Fibroblast of peridontal ligament (primary cell): ENCODE data around the gene TMEM107.

Source experiments
- DNase-seq: peaks from one replicate; pipeline ENCODE4 v3.0.0-alpha.2; 2010; ENCODE audit errors: extremely low read depth

TMEM107 gene

DNA sequence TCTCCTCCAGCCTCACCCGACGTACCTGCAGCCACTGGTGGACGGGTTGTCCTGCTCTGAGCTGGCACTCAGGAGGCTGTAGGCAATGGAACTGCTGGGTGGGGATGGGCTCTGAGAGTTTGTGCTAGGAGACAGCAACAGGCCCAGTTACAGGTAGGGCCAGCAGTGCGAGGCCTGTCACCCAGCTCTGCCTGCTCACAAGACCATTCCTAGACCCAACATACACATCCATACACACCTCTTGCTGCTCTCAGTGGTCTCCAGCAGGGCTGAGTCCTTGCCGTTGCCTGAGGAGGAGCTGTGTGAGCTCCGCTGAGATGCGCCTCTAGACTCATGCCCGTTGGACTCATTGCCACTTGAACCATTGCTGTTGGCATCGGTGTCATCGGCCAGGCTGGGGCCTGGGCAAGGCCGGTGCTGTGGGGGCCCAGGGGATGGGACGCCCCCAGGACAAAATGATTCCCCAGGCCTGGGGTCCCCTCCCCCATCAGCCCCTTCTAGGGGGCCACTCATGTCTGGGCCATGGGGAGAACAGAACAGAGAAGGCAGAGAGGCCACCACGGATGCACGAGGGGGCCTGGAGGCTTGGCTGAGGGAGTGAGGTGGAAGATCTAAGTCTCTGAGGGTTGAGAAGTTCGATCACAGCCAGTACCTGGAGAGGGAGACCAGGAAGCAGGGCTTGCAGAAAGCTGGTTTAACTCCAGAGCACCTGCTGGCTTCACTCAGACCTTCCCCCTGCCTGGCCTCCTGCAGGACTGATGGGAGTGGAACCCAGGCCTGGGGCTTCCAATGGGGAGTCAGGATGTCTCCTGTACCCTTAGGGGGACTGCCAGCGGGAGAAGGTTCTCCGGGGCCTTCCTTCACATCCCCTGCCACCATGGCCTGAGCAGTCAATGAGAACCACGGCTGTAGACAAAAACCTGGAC lies 25.7 kb downstream of the TMEM107 start:
- no peak for DNase-seq

- no peak for DNase-seq
Measured at GRCh38 chr17:8149419-8150193, 26.6 kb downstream of the TMEM107 start.

- no peak for DNase-seq
Measured at GRCh38 chr17:8148560-8148959, 27.6 kb downstream of the TMEM107 start.

DNA sequence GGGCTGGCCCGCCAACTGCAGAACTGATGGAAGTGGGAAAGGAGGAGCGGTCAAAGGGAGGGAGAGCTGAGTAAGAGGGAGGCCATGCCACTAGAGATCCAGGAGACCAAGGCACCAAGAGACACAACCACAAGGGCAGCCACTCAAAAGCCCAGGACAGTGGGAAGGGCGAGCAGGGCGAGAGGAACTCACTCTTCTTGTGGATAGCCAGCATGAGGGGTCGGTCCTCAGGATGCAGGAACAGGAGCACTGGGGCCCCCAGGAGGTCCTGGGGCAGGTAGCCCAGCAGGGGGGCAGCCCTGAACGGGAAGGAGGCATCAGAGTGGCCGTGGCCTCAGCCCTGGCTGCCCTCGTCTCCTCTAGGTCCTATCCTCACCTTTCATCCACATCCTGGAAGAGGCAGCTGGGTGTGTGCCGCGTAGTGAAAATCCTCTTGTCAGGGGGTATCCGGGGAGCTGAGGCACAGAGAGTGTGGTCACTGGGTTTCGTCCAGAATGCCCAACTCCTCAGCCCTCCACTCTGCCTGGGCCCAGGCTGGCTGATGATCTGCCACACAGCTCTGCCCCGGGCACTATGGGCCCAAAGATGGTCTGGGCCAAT lies 28.3 kb downstream of the TMEM107 start:
- no peak for DNase-seq

DNA sequence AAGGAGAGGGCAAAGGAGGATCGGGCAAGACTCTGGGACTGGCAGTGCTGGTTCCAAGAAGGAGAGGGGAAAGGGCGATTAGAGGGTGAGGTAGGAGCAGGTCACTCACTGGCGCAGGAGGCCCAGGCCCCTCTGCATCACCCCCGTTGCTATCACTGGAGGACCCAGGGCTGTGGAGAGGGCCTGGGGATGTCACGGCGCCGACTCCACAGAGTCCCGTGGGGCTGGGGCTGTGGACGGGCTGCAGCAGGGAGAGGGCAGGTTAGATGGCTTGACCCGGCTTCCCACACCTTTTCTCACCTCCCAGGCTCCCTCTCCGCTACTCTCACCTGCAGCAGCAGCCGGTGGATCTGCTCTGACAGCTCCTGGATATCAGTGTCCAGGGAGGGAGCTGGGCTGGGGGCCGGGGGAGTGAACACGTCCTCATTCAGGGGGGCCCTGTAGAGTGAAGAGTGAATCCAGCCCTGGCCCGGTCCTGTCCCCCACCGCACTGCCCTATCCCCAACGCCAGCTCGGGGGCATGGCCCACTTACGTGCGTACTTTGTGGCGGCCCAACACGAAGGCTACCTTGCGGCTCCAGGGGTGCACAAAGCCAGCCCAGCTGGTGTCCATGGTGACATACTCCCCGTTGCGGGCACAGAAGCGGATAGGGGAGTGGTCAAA lies 28.9 kb downstream of the TMEM107 start:
- no peak for DNase-seq

DNA sequence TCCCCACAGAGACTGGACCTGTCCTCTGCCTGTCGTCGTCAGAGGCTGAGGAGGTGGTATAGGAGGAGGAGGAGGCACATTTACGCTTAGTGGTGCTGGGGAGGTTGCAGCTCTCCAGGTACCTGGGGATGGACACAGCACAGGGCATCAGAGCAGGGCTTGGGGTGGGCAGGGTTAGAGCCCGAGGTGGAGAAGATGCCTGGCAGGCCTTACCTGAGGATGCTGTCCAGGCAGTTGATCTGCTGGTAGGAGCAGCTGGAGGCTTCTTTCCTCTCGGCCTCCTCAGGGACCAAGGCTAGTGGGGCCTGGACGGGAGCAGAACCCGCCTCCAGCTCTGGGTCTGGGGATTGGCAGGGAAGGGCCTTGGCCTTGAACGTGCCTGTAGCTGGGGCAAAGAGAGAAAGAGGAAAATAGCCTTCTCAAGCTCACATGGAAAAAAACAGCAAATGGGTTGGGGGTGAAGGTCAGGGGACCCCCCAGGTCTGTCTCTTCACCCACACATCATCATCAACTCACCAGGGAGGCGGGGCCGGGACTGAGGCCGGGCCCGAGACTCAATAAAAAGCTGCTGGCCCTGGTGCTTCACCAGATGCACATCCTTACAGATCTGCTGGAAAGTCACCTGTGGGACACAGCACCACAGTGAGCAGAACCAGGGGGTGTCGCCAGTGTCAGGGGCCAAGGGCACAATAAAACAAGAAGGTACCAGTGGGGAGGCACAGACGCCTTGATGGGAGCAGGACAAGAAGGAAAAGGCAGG lies 29.6 kb downstream of the TMEM107 start:
- no peak for DNase-seq

- no peak for DNase-seq
Measured at GRCh38 chr17:8145811-8146210, 30.4 kb downstream of the TMEM107 start.

GRCh38 chr17:8144401-8145231 lies 31.6 kb downstream of the TMEM107 start:
- no peak for DNase-seq

GRCh38 chr17:8143581-8144400 lies 32.4 kb downstream of the TMEM107 start:
- DNase-seq = no peak

GRCh38 chr17:8142887-8143580 lies 33.1 kb downstream of the TMEM107 start:
- no peak for DNase-seq

- DNase-seq = no peak
Measured at GRCh38 chr17:8142158-8142886, 33.9 kb downstream of the TMEM107 start.

DNA sequence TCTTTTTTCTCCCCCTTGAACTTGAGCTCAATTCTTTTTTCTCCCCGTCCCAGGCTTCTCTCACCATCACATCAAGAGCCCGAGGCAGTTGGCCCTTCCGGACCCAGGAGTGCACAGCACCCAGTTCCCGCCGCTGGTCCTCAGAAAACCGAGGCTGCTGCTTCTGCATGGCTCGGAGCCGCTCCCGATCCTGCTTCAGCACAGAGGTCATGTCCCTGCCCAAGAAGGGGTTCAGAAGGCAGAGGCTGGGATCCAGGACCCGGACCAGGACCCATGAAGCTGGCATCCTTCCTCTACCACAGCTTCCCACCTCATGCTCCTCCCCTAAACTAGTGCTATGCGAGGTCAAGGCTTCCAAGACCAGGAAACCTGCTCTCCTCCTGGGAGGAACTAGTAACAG lies 34.4 kb downstream of the TMEM107 start:
- DNase-seq = no peak

DNA sequence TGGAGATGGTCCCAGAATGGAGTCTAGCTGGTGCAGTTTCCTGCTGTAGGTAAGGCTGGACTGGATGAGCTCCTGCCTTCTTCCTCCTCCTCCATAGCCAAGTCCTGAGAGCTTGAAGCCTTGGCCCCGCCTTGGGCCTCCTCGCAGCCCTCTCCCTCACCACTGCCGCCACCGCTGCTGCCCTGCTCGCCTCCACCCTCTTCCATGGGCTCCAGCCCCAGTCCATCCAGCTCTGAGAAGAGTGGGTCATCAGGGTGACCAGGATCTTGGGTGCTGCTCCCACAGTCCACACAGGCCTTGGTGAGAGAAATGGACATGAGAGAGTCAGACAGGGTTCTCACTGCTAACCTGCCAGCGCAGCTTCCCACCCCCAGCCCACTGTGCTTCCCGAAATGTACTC lies 35.1 kb downstream of the TMEM107 start:
- DNase-seq = no peak

- no peak for DNase-seq
Measured at GRCh38 chr17:8140065-8141029, 35.8 kb downstream of the TMEM107 start.

DNA sequence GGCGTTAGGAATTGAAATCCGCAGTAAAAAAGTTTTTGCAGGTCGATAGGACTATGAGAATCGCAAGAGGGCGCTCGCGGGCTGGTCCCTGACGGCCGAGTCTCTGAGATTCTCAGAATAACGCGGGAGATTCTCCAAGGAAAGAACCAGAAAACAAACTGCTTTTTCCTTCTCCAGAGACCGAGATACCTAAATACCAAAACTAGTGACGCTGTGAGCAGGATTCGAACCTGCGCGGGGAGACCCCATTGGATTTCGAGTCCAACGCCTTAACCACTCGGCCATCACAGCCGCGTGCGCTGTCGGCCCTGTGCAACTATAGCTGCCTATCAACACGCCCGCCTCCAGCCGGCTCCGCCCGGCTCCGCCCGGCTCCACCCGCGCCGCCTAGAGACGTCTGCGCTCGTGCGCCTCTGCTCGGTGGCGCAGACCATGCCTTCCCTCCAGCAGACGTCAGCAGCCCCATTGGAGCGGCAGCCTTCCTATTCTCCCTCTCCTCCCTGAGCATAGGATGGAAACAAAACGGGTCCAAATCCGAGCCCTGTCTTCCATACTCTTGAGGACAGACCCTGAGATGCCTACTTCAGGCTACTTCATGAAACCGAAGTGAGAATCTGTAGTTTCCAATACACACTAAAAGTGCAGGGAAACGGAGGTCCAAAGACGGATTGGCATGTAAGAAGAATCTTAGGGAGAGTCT lies 37.4 kb downstream of the TMEM107 start:
- DNase-seq = peak; percentile 99

GRCh38 chr17:8138374-8138671 lies 37.9 kb downstream of the TMEM107 start:
- no peak for DNase-seq
